B cell (primary cell): ENCODE data around the gene NUBP1. TPM values are rescaled to one million over a fixed set of nuclear protein-coding genes. Genes with fewer than 3 reads are reported as not detected.
"Not testable (repeated sequence)": the region's sequence is repeated elsewhere in the genome, so short reads cannot be mapped to it uniquely, and the experiment has no call there.

Experiments
- ATAC-seq: fragments of 200-7000 bp; cut with Tn5 transposase; one replicate; pipeline ENCODE4 v1.10.0; 2021; ENCODE audit warnings: low read depth, mild to moderate bottlenecking, moderate number of reproducible peaks, moderate library complexity
- CTCF ChIA-PET: fragments of 350-600 bp; sonication (Branson Sonifier 250); formaldehyde crosslinking; loops from one replicate; lab custom pipeline; 2021; ENCODE audit warnings: antibody characterized with exemption, inconsistent platforms; lab: Charles Lee
- POLR2A ChIA-PET: fragments of 350-600 bp; sonication (Branson Sonifier 250); formaldehyde crosslinking; loops from one replicate; lab custom pipeline; 2021; ENCODE audit warnings: antibody characterized with exemption; lab: Charles Lee
- DNase-seq: peaks from one replicate; pipeline ENCODE4 v3.0.0; 2013
- H2AFZ ChIP-seq: 2 replicates; pipeline ENCODE4 v1.6.1; 2012; ENCODE audit warnings: mild to moderate bottlenecking, low read depth, low read length; ENCODE audit not compliant: insufficient read depth, poor library complexity, severe bottlenecking
- H3K27ac ChIP-seq, 2 donors: 1 replicate in 1 of 2; 2 replicates in 1 of 2; pipeline ENCODE4 v1.5.1; 2012 to 2013; ENCODE audit warnings: low read length in 2 of 2, mild to moderate bottlenecking in 2 of 2, moderate library complexity in 1 of 2
- H3K27me3 ChIP-seq, 4 experiments: fragments of 200-600 bp in 1 of 4; sonication (generic) in 1 of 4; replicated peaks in 1 of 4; 1 replicate in 2 of 4; 2 replicates in 2 of 4; pipeline versions ENCODE4 v1.6.1 to v1.7.0; 2013 to 2016; ENCODE audit warnings: low read length in 3 of 4, mild to moderate bottlenecking in 2 of 4, mixed read lengths in 1 of 4, moderate library complexity in 1 of 4; ENCODE audit not compliant: insufficient read depth in 4 of 4, control insufficient read depth in 3 of 4; ENCODE audit errors: control extremely low read depth in 1 of 4
- H3K36me3 ChIP-seq, 2 experiments: replicated peaks in 1 of 2; 1 replicate in 1 of 2; 2 replicates in 1 of 2; pipeline versions ENCODE4 v1.6.1 to v1.7.1; 2013; ENCODE audit warnings: low read length in 1 of 2; ENCODE audit not compliant: insufficient read depth in 2 of 2, control insufficient read depth in 1 of 2; ENCODE audit errors: control extremely low read depth in 1 of 2, extremely low read depth in 1 of 2
- H3K4me1 ChIP-seq, 2 donors: fragments of 200-600 bp in 1 of 2; sonication (generic) in 1 of 2; 1 replicate in 1 of 2; 2 replicates in 1 of 2; pipeline versions ENCODE4 v1.5.1 to v1.6.1; 2013 to 2017; ENCODE audit warnings: low read length in 2 of 2; ENCODE audit not compliant: control insufficient read depth in 2 of 2, insufficient read depth in 2 of 2
- H3K4me2 ChIP-seq: replicated peaks from 2 replicates; pipeline ENCODE3; 2012; ENCODE audit warnings: mild to moderate bottlenecking, low read depth, low read length; ENCODE audit not compliant: poor library complexity, severe bottlenecking
- H3K4me3 ChIP-seq, 5 experiments: fragments of 200-600 bp in 1 of 5; sonication (generic) in 1 of 5; 1 replicate in 3 of 5; 2 replicates in 2 of 5; pipeline versions ENCODE4 v1.5.1 to v1.7.0; 2011 to 2016; ENCODE audit warnings: low read length in 4 of 5, mild to moderate bottlenecking in 4 of 5, low read depth in 2 of 5, control low read depth in 1 of 5, moderate library complexity in 1 of 5; ENCODE audit not compliant: insufficient read depth in 1 of 5; ENCODE audit errors: control extremely low read depth in 1 of 5, extremely low read depth in 1 of 5
- H3K79me2 ChIP-seq: fragments of 200-600 bp; sonication (generic); one replicate; pipeline ENCODE4 v1.6.0; 2016; ENCODE audit warnings: low read length; ENCODE audit not compliant: control insufficient read depth, insufficient read depth
- H3K9ac ChIP-seq: fragments of 200-600 bp; sonication (generic); 2 replicates; pipeline ENCODE4 v1.6.1; 2017; ENCODE audit warnings: mild to moderate bottlenecking, low read length, moderate library complexity
- H3K9me3 ChIP-seq, 3 donors: one replicate each; pipeline versions ENCODE4 v1.6.1 to v1.7.1; 2013; ENCODE audit warnings: low read length in 2 of 3; ENCODE audit not compliant: control insufficient read depth in 2 of 3, insufficient read depth in 1 of 3; ENCODE audit errors: control extremely low read depth in 1 of 3
- H4K20me1 ChIP-seq: 2 replicates; pipeline ENCODE4 v1.6.0; 2012; ENCODE audit warnings: mild to moderate bottlenecking, low read length; ENCODE audit not compliant: insufficient read depth, control insufficient read depth, poor library complexity, severe bottlenecking
- H3K27ac Mint-ChIP-seq: one replicate; pipeline ENCODE4 v1.8.0; 2021; ENCODE audit warnings: mixed read lengths
- H3K27me3 Mint-ChIP-seq: one replicate; pipeline ENCODE4 v1.8.0; 2021; ENCODE audit warnings: mixed read lengths
- H3K4me1 Mint-ChIP-seq: one replicate; pipeline ENCODE4 v1.8.0; 2021; ENCODE audit warnings: mixed read lengths
- H3K4me3 Mint-ChIP-seq: one replicate; pipeline ENCODE4 v1.8.0; 2021; ENCODE audit warnings: mixed read lengths
- H3K9me3 Mint-ChIP-seq: one replicate; pipeline ENCODE4 v1.8.0; 2022; ENCODE audit warnings: mixed read lengths; ENCODE audit not compliant: insufficient read depth
- EZH2 ChIP-seq: IDR thresholded peaks from 2 replicates; pipeline ENCODE4 v1.6.1; 2012; ENCODE audit warnings: borderline replicate concordance, low read depth, mild to moderate bottlenecking, moderate library complexity, low read length; ENCODE audit not compliant: insufficient read depth, poor library complexity, severe bottlenecking
- WGBS: methylation state at CpG from one replicate; pipeline ENCODE4 v1.1.5; 2013; ENCODE audit warnings: missing lambda C conversion rate; ENCODE audit not compliant: insufficient coverage; 5-methylcytosine and 5-hydroxymethylcytosine counted together
- intact Hi-C: fragments of 100-400 bp; cut with micrococcal nuclease; formaldehyde crosslinking; loops from one replicate; pipeline ENCODE4 v1.10.0; 2022
- polyA plus RNA-seq: library from polyadenylated mRNA; depleted of rRNA; stranded (reverse); fragments of >200 nt; gene quantifications from 2 replicates; pipeline ENCODE4 v1.2.3, GENCODE V29; 2012
- total RNA-seq, 2 donors: library from RNA; stranded (reverse); fragments of 120-200 nt in 1 of 2; gene quantifications; 1 replicate in 1 of 2; 2 replicates in 1 of 2; pipeline versions ENCODE4 v1.2.3 to v1.2.4, GENCODE V29; 2013 to 2022
- TF ChIP-seq, protein P1 (sequence below): fragments of 200-600 bp; IDR thresholded peaks from one replicate; pipeline ENCODE4 v1.8.0; 2022; ENCODE audit warnings: antibody characterized with exemption, mild to moderate bottlenecking

Gene NUBP1
- total and polyA plus RNA-seq, 2 donors (not counting 1 experiment from before 2014, with no cell fraction given): 47.3 to 67.3 TPM

DNA sequence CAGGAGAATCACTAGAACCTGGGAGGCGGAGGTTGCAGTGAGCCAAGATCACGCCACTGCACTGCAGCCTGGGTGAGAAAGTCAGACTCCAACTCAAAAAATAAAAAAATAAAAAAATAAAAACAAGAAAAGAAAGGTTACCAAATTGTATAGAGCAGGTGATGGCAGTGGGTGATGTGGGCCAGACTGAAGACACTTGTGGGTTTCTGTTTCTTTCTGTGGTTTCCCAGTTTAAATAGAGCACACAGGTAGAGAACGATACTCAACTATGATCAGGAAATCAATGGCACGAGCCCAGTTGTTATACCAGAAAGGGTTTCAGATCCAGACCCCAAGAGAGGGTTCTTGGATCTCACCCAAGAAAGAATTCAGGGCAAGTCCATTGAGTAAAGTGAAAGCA, 32.6 kb downstream of the NUBP1 start:
- H3K4me2 ChIP-seq: peak overlapping the region; percentile 30
- no peak overlapping the region for H3K27ac Mint-ChIP-seq
- peaks cover 37% of the 10 kb centered on the region for H3K4me1 Mint-ChIP-seq
- no peak overlapping the region for H3K27ac ChIP-seq
- TF ChIP-seq EZH2: no peak
- TF ChIP-seq, protein P1, sequence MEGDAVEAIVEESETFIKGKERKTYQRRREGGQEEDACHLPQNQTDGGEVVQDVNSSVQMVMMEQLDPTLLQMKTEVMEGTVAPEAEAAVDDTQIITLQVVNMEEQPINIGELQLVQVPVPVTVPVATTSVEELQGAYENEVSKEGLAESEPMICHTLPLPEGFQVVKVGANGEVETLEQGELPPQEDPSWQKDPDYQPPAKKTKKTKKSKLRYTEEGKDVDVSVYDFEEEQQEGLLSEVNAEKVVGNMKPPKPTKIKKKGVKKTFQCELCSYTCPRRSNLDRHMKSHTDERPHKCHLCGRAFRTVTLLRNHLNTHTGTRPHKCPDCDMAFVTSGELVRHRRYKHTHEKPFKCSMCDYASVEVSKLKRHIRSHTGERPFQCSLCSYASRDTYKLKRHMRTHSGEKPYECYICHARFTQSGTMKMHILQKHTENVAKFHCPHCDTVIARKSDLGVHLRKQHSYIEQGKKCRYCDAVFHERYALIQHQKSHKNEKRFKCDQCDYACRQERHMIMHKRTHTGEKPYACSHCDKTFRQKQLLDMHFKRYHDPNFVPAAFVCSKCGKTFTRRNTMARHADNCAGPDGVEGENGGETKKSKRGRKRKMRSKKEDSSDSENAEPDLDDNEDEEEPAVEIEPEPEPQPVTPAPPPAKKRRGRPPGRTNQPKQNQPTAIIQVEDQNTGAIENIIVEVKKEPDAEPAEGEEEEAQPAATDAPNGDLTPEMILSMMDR: no peak
- H3K27me3 ChIP-seq: no peaks in the 10 kb centered on the region
- intact Hi-C loops: no loop called here
- ChIA-PET CTCF (interaction anchor here (0.9 kb wide), 1 partner anchor 37 kb away, joined by 3 read pairs; no protein-coding TSS in a partner anchor), POLR2A (no interaction called here)
- ATAC-seq (peak; percentile 37), DNase-seq (no peak)
- H3K9me3 ChIP-seq: no peaks in the 10 kb centered on the region
- no peak overlapping the region for H2AFZ ChIP-seq
- H3K4me3 Mint-ChIP-seq: peak overlapping the region; percentile 32
- H3K4me1 ChIP-seq: peaks cover 0 to 23% of the 10 kb centered on the region in 2 donors
- no peaks in the 10 kb centered on the region for H4K20me1 ChIP-seq
- H3K36me3 ChIP-seq: no peaks in the 10 kb centered on the region
- no peaks in the 10 kb centered on the region for H3K27me3 Mint-ChIP-seq
- WGBS: 33% methylated on average over 3 of the region's 4 CpGs
- no peaks in the 10 kb centered on the region for H3K79me2 ChIP-seq
- no peak overlapping the region for H3K4me3 ChIP-seq
- no peak overlapping the region for H3K9ac ChIP-seq
- no peaks in the 10 kb centered on the region for H3K9me3 Mint-ChIP-seq

DNA sequence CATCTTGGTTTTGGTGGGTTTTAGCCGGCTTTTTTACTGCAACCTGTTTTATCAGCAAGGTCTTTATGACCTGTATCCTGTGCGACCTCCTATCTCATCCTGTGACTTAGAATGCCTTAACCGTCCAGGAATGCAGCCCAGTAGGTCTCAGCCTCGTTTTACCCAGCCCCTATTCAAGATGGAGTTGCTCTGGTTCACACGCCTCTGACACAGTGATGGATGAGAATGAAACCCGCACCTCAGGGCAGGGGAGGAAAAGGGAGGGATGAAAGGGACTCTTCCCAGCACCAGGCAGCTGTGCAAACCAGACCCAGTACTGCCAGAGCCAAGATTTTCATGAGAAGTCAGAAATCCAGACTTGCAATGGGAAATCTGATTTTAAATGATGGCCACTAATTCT, 33.3 kb downstream of the NUBP1 start:
- H3K4me1 ChIP-seq: peaks cover 0 to 23% of the 10 kb centered on the region in 2 donors
- H3K9me3 Mint-ChIP-seq, H3K27me3 Mint-ChIP-seq, intact Hi-C loops, POLR2A ChIA-PET, H3K27ac ChIP-seq, H3K27ac Mint-ChIP-seq, DNase-seq, H2AFZ ChIP-seq, H3K4me3 Mint-ChIP-seq, H3K9me3 ChIP-seq, H3K36me3 ChIP-seq, H3K4me3 ChIP-seq, H3K27me3 ChIP-seq, H3K79me2 ChIP-seq, H3K4me2 ChIP-seq, ATAC-seq, H4K20me1 ChIP-seq, CTCF ChIA-PET, H3K9ac ChIP-seq: not testable (repeated sequence)
- H3K4me1 Mint-ChIP-seq: peaks cover 39% of the 10 kb centered on the region
- WGBS: no CpG with 5 or more reads among the region's 6 CpGs
